Astrocyte (in vitro differentiated cells and primary cell): ENCODE data around the gene BTBD1. TPM values are rescaled to one million over a fixed set of nuclear protein-coding genes. Genes with fewer than 3 reads are reported as not detected.

Experiments
- DNase-seq: peaks from one replicate; pipeline ENCODE4 v3.0.0-alpha.2; 2010; ENCODE audit warnings: low read depth
- FAIRE-seq: peaks from 2 replicates; lab custom pipeline; 2011; peaks lifted over from hg19 to GRCh38; lab: Jason Lieb, UNC
- H2AFZ ChIP-seq: 2 replicates; pipeline ENCODE4 v1.6.0; 2012; ENCODE audit warnings: low read depth, low read length, inconsistent platforms
- H3K27ac ChIP-seq: 2 replicates; pipeline ENCODE4 v1.5.1; 2011; ENCODE audit warnings: low read depth, low read length, inconsistent platforms
- H3K27me3 ChIP-seq: 2 replicates; pipeline ENCODE4 v1.6.0; 2011; ENCODE audit warnings: low read length, inconsistent platforms; ENCODE audit not compliant: insufficient read depth
- H3K36me3 ChIP-seq: 2 replicates; pipeline ENCODE4 v1.5.1; 2011; ENCODE audit warnings: low read length, inconsistent platforms; ENCODE audit not compliant: insufficient read depth
- H3K4me1 ChIP-seq: 2 replicates; pipeline ENCODE4 v1.5.1; 2011; ENCODE audit warnings: low read length, inconsistent platforms; ENCODE audit not compliant: insufficient read depth
- H3K4me2 ChIP-seq: 2 replicates; pipeline ENCODE4 v1.6.0; 2012; ENCODE audit warnings: low read length, inconsistent platforms
- H3K4me3 ChIP-seq: 2 replicates; pipeline ENCODE4 v1.5.1; 2011; ENCODE audit warnings: low read depth, mild to moderate bottlenecking, low read length, inconsistent platforms; ENCODE audit not compliant: insufficient read depth
- H3K79me2 ChIP-seq: 2 replicates; pipeline ENCODE4 v1.6.0; 2012; ENCODE audit warnings: mild to moderate bottlenecking, low read length, inconsistent platforms; ENCODE audit not compliant: insufficient read depth
- H3K9ac ChIP-seq: 2 replicates; pipeline ENCODE4 v1.6.0; 2012; ENCODE audit warnings: mild to moderate bottlenecking, low read length, inconsistent platforms
- H3K9me3 ChIP-seq: 2 replicates; pipeline ENCODE4 v1.5.1; 2012; ENCODE audit warnings: low read depth, mild to moderate bottlenecking, low read length, inconsistent platforms; ENCODE audit not compliant: insufficient read depth
- H4K20me1 ChIP-seq: 2 replicates; pipeline ENCODE4 v1.6.0; 2012; ENCODE audit warnings: low read length, inconsistent platforms; ENCODE audit not compliant: insufficient read depth
- H3K27ac Mint-ChIP-seq: one replicate; pipeline ENCODE4 v1.8.0; 2021; ENCODE audit warnings: mild to moderate bottlenecking, mixed read lengths; ENCODE audit not compliant: unreplicated experiment
- H3K27me3 Mint-ChIP-seq: one replicate; pipeline ENCODE4 v1.8.0; 2021; ENCODE audit warnings: low read depth, mixed read lengths; ENCODE audit not compliant: unreplicated experiment
- H3K36me3 Mint-ChIP-seq: one replicate; pipeline ENCODE4 v1.8.0; 2021; ENCODE audit warnings: low read depth, mixed read lengths; ENCODE audit not compliant: unreplicated experiment
- H3K4me1 Mint-ChIP-seq: one replicate; pipeline ENCODE4 v1.8.0; 2021; ENCODE audit warnings: low read depth, mixed read lengths; ENCODE audit not compliant: unreplicated experiment
- H3K4me3 Mint-ChIP-seq: one replicate; pipeline ENCODE4 v1.8.0; 2021; ENCODE audit warnings: mild to moderate bottlenecking, moderate library complexity, mixed read lengths; ENCODE audit not compliant: unreplicated experiment
- H3K9me3 Mint-ChIP-seq: one replicate; pipeline ENCODE4 v1.8.0; 2021; ENCODE audit warnings: mild to moderate bottlenecking, mixed read lengths; ENCODE audit not compliant: unreplicated experiment
- CTCF ChIP-seq: IDR thresholded peaks from 2 replicates; pipeline ENCODE4 v1.5.1; 2011; ENCODE audit warnings: low read depth, mild to moderate bottlenecking, inconsistent platforms, low read length, moderate library complexity; ENCODE audit not compliant: insufficient read depth
- EZH2 ChIP-seq: IDR thresholded peaks from 2 replicates; pipeline ENCODE4 v1.6.1; 2012; ENCODE audit warnings: mild to moderate bottlenecking, low read length, inconsistent platforms; ENCODE audit not compliant: insufficient read depth
- total RNA-seq: library from RNA; stranded (reverse); gene quantifications from 2 replicates; pipeline ENCODE4 v1.2.1, GENCODE V29; 2021

The BTBD1 gene
- total RNA-seq, 1 donor from 2014 or later: 61.1 TPM

DNA sequence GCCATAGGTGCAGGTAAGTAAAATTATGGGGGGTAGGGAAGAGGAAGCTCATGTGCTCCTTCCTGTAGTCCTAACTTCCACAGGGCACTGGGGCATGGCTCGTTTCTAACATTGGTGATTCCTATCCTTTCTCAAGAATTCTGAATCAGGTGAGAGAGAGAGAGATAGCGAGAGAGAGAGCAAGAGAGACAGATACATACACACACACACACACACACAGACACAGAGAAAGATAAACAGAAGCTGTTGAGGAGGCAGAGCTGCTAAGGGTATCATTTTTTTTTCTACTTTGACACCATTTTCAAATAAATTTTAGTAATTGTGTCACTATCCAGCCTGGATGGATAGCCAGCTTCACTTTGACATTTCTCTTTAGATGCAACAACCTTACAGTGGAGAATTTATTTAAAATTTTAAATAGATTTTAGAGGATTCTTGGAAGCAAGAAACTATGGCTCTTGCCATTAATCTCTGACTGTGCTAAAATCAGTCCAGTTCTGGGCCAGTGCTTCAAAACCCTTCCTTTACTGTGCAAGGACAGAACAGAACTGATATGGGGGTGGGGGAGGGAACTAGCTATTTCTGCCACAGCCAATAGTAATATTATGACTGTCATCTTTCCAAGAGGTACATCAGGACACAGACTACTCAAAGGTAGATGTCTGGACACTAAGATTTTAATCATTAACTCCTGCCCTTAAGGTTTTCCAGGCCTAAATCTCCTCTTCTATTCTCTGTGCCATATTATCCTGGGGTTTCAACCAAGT is 95.7 kb downstream of the BTBD1 start:
- H3K4me1 Mint-ChIP-seq: peaks cover 4% of the 10 kb centered on the region
- no peak overlapping the region for H3K4me3 Mint-ChIP-seq

DNA sequence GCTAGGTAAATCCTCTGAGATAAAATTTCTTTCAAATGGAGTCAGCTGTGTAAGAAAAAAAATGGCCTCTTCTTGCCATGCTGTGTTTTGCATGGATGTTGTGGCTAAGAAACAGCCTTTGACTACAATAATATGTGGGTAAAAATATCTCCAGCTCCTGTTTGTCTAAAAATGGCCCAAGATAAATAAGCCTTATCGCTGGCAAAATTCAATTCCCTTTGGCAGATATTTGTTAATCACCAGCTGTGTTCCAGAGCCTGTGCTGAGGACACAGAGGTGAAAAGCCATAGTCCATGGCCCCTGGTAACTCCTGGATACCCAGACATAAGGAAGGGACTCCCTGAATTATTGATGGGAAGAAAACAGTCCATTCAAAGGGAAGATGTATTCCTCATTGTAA is 96.4 kb downstream of the BTBD1 start:
- Histone ChIP-seq H2AFZ (no peak overlapping the region), H3K79me2 (no peaks in the 10 kb centered on the region), H4K20me1 (no peaks in the 10 kb centered on the region), H3K4me2 (no peak overlapping the region), H3K9me3 (no peaks in the 10 kb centered on the region), H3K36me3 (no peaks in the 10 kb centered on the region), H3K27ac (no peak overlapping the region), H3K9ac (no peak overlapping the region), H3K27me3 (peaks cover 2% of the 10 kb centered on the region), H3K4me1 (no peaks in the 10 kb centered on the region), H3K4me3 (no peak overlapping the region)
- no peak for TF ChIP-seq CTCF
- no peak for TF ChIP-seq EZH2
- no peaks in the 10 kb centered on the region for H3K9me3 Mint-ChIP-seq
- H3K27ac Mint-ChIP-seq: no peak overlapping the region
- H3K4me1 Mint-ChIP-seq: peaks cover 4% of the 10 kb centered on the region
- H3K4me3 Mint-ChIP-seq: no peak overlapping the region
- H3K36me3 Mint-ChIP-seq: no peaks in the 10 kb centered on the region
- H3K27me3 Mint-ChIP-seq: no peaks in the 10 kb centered on the region
- FAIRE-seq (no peak), DNase-seq (no peak)

More for the DNA sequence above, 95.7 kb downstream of the BTBD1 start:
- Histone ChIP-seq H4K20me1 (no peaks in the 10 kb centered on the region), H3K4me2 (no peak overlapping the region), H3K4me3 (no peak overlapping the region), H3K9ac (no peak overlapping the region), H3K9me3 (no peaks in the 10 kb centered on the region), H3K4me1 (no peaks in the 10 kb centered on the region), H3K79me2 (no peaks in the 10 kb centered on the region), H3K27me3 (peaks cover 2% of the 10 kb centered on the region), H2AFZ (no peak overlapping the region), H3K27ac (no peak overlapping the region), H3K36me3 (no peaks in the 10 kb centered on the region)
- FAIRE-seq (no peak), DNase-seq (no peak)
- H3K27ac Mint-ChIP-seq: no peak overlapping the region
- H3K9me3 Mint-ChIP-seq: no peaks in the 10 kb centered on the region
- TF ChIP-seq EZH2: no peak
- TF ChIP-seq CTCF: no peak
- H3K36me3 Mint-ChIP-seq: no peaks in the 10 kb centered on the region
- H3K27me3 Mint-ChIP-seq: no peaks in the 10 kb centered on the region

DNA sequence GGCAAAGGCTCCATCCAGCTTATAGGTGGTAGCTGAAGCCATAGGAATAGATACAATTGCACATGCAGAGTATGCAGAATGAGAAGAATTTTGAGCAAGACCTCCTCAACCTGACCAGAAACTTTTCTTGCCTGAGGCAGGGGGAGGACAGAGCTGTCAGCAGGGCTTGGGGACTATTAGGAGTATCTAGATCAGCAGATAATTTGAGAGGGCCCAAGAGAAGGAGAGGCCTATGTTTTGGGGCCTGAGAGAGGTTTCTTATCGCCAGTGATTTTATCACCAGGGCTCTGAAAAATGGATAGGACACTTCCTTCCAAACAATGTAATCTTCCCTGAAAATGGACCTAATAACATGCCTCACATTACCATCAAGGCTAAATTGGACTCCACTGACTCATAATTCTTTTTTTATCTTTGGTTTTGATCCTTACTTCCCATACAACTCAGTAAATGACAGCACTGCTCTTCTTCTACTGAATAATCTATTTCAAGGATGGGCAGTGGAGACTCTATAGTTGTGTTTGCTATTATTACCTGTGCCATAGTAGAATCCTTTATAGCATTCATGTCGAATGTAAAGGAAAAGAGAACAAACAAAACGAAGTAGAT is 96.9 kb downstream of the BTBD1 start:
- peaks cover 4% of the 10 kb centered on the region for H3K4me1 Mint-ChIP-seq
- no peaks in the 10 kb centered on the region for H3K9me3 Mint-ChIP-seq
- no peaks in the 10 kb centered on the region for H3K79me2 ChIP-seq
- peaks cover 2% of the 10 kb centered on the region for H3K27me3 ChIP-seq
- TF ChIP-seq CTCF (no peak), EZH2 (no peak)
- no peaks in the 10 kb centered on the region for H3K27me3 Mint-ChIP-seq
- H3K36me3 Mint-ChIP-seq: no peaks in the 10 kb centered on the region
- H3K36me3 ChIP-seq: no peaks in the 10 kb centered on the region
- no peak overlapping the region for H2AFZ ChIP-seq
- H3K27ac ChIP-seq: no peak overlapping the region
- H3K4me2 ChIP-seq: no peak overlapping the region
- no peak overlapping the region for H3K9ac ChIP-seq
- no peak for DNase-seq
- no peaks in the 10 kb centered on the region for H4K20me1 ChIP-seq
- no peak overlapping the region for H3K4me3 Mint-ChIP-seq
- H3K4me3 ChIP-seq: no peak overlapping the region
- FAIRE-seq: no peak
- H3K4me1 ChIP-seq: no peaks in the 10 kb centered on the region
- no peaks in the 10 kb centered on the region for H3K9me3 ChIP-seq
- no peak overlapping the region for H3K27ac Mint-ChIP-seq
